Gastrocnemius medialis (tissue), 4 donors: Measurements from ENCODE around the gene EPHA4. TPM values are rescaled to one million over a fixed set of nuclear protein-coding genes. Genes with fewer than 3 reads are reported as not detected.
A peak's percentile ranks its signal among the peaks of the same experiment; 100 is the strongest.

Experiments
- ATAC-seq, 2 donors: fragments of 150-250 bp; one replicate each; pipeline ENCODE4 v1.9.1; 2016
- DNase-seq, 2 donors: peaks; one replicate each; pipeline ENCODE4 v3.0.0-alpha.2; 2019
- H3K27ac ChIP-seq, 4 donors: fragments of 200-600 bp; sonication (generic); 1 replicate in 1 of 4; 2 replicates in 3 of 4; pipeline ENCODE4 v1.5.1; 2016 to 2018; ENCODE audit warnings: mild to moderate bottlenecking in 2 of 4, moderate library complexity in 1 of 4
- H3K27me3 ChIP-seq, 3 donors: fragments of 200-600 bp; sonication (generic) in 2 of 3; 1 replicate in 1 of 3; 2 replicates in 2 of 3; pipeline versions ENCODE4 v1.5.1 to v1.6.0; 2016 to 2019; ENCODE audit warnings: mild to moderate bottlenecking in 1 of 3, moderate library complexity in 1 of 3
- H3K36me3 ChIP-seq, 2 donors: fragments of 200-600 bp; sonication (generic) in 1 of 2; one replicate each; pipeline ENCODE4 v1.5.1; 2017 to 2018
- H3K4me1 ChIP-seq, 2 donors: fragments of 200-600 bp; sonication (generic) in 1 of 2; one replicate each; pipeline ENCODE4 v1.5.1; 2016 to 2017; ENCODE audit warnings: mild to moderate bottlenecking in 2 of 2
- H3K4me3 ChIP-seq, 4 donors: fragments of 200-600 bp; sonication (generic) in 3 of 4; 1 replicate in 1 of 4; 2 replicates in 3 of 4; pipeline ENCODE4 v1.5.1; 2016 to 2019; ENCODE audit warnings: mild to moderate bottlenecking in 2 of 4
- H3K9me3 ChIP-seq, 3 donors: fragments of 200-600 bp; sonication (generic) in 2 of 3; 1 replicate in 1 of 3; 2 replicates in 2 of 3; pipeline ENCODE4 v1.5.1; 2016 to 2019
- CTCF ChIP-seq, 5 experiments: fragments of 450-650 bp in 3 of 5; fragments of 200-600 bp in 2 of 5; sonication (generic) in 2 of 5; IDR thresholded peaks in 4 of 5; conservative IDR thresholded peaks in 1 of 5; 1 replicate in 4 of 5; 2 replicates in 1 of 5; pipeline ENCODE4 v1.5.1; 2016 to 2019; ENCODE audit warnings: antibody characterized with exemption in 5 of 5, mild to moderate bottlenecking in 3 of 5, moderate library complexity in 3 of 5
- POLR2A ChIP-seq, 2 donors: fragments of 450-650 bp; IDR thresholded peaks; one replicate each; pipeline ENCODE4 v1.6.1; 2017; ENCODE audit warnings: antibody characterized with exemption in 2 of 2, mild to moderate bottlenecking in 2 of 2, moderate library complexity in 2 of 2
- in situ Hi-C, 4 donors: fragments of 200-750 bp; cut with MboI; loops; one replicate each; pipeline versions ENCODE4 v1.15.0 to v1.8.0; 2017; ENCODE audit warnings: low sequenced_read_pairs in 4 of 4
- intact Hi-C: fragments of 100-400 bp; cut with DNase I; formaldehyde crosslinking; loops from one replicate; pipeline ENCODE4 v1.15.1; 2023; ENCODE audit warnings: low total_unique reads
- total RNA-seq, 4 donors: library from RNA; depleted of rRNA; stranded (reverse); fragments of >200 nt; gene quantifications; one replicate each; pipeline versions ENCODE4 v1.1.0 to v1.2.3, GENCODE V29; 2016

The EPHA4 gene
- total RNA-seq, 4 donors from 2014 or later = 6.3 to 18.8 (median 13.0) TPM

GRCh38 chr2:221517696-221518151, 54.4 kb downstream of the EPHA4 start:
- peak; percentile 11 to 21 for DNase-seq
- Histone ChIP-seq H3K4me3 (no peak overlapping the region), H3K27me3 (no peaks in the 10 kb centered on the region), H3K27ac (peak overlapping the region in 1 of 4 donors; percentile 37), H3K36me3 (no peaks in the 10 kb centered on the region), H3K4me1 (peaks cover 24 to 40% of the 10 kb centered on the region in 2 donors), H3K9me3 (no peaks in the 10 kb centered on the region)
- TF ChIP-seq POLR2A (IDR thresholded peaks at IDR 0.05) = no peak
- no peak for TF ChIP-seq CTCF (IDR thresholded peaks at IDR 0.05 in 4 of 5, conservative IDR thresholded peaks at IDR 0.05 in 1 of 5)
- intact Hi-C loops (no loop called here), in situ Hi-C loops (no loop called here)
- peak; percentile 37 to 71 for ATAC-seq

- peaks cover 24 to 40% of the 10 kb centered on the region in 2 donors for H3K4me1 ChIP-seq
- no peak for DNase-seq
- no peak overlapping the region for H3K4me3 ChIP-seq
- intact Hi-C loops (no loop called here), in situ Hi-C loops (no loop called here)
- H3K36me3 ChIP-seq = no peaks in the 10 kb centered on the region
- H3K27me3 ChIP-seq = no peaks in the 10 kb centered on the region
- H3K27ac ChIP-seq = peak overlapping the region in 1 of 4 donors; percentile 37
- TF ChIP-seq CTCF (IDR thresholded peaks at IDR 0.05 in 4 of 5, conservative IDR thresholded peaks at IDR 0.05 in 1 of 5) = no peak
- no peak for TF ChIP-seq POLR2A (IDR thresholded peaks at IDR 0.05)
- no peaks in the 10 kb centered on the region for H3K9me3 ChIP-seq
- no peak for ATAC-seq
Measured at GRCh38 chr2:221517146-221517695, 54.9 kb downstream of the EPHA4 start.

GRCh38 chr2:221515864-221516263, 56.2 kb downstream of the EPHA4 start:
- Histone ChIP-seq H3K27ac (no peak overlapping the region), H3K9me3 (no peaks in the 10 kb centered on the region), H3K4me1 (peaks cover 24 to 36% of the 10 kb centered on the region in 2 donors), H3K4me3 (no peak overlapping the region), H3K36me3 (no peaks in the 10 kb centered on the region), H3K27me3 (no peaks in the 10 kb centered on the region)
- in situ Hi-C loops (no loop called here), intact Hi-C loops (no loop called here)
- ATAC-seq (no peak), DNase-seq (no peak)
- no peak for TF ChIP-seq CTCF (IDR thresholded peaks at IDR 0.05 in 4 of 5, conservative IDR thresholded peaks at IDR 0.05 in 1 of 5)
- TF ChIP-seq POLR2A (IDR thresholded peaks at IDR 0.05) = no peak

GRCh38 chr2:221514305-221515040, 57.6 kb downstream of the EPHA4 start:
- in situ Hi-C loops (no loop called here), intact Hi-C loops (no loop called here)
- H3K27me3 ChIP-seq = no peaks in the 10 kb centered on the region
- TF ChIP-seq CTCF (IDR thresholded peaks at IDR 0.05 in 4 of 5, conservative IDR thresholded peaks at IDR 0.05 in 1 of 5) = no peak
- no peak for TF ChIP-seq POLR2A (IDR thresholded peaks at IDR 0.05)
- no peaks in the 10 kb centered on the region for H3K36me3 ChIP-seq
- H3K27ac ChIP-seq = no peak overlapping the region
- ATAC-seq = no peak
- no peak for DNase-seq
- H3K9me3 ChIP-seq = no peaks in the 10 kb centered on the region
- no peak overlapping the region for H3K4me3 ChIP-seq
- H3K4me1 ChIP-seq = peaks cover 20 to 23% of the 10 kb centered on the region in 2 donors
